Small intestine (tissue), 7 donors: ENCODE measurements around the gene RORC. TPM values are rescaled to one million over a fixed set of nuclear protein-coding genes. Genes with fewer than 3 reads are reported as not detected.

Experiments
- DNase-seq, 2 donors: peaks; one replicate each; pipeline versions ENCODE4 v3.0.0 to v3.0.0-alpha.2; 2013
- FAIRE-seq: peaks from 2 replicates; lab custom pipeline; 2012; peaks lifted over from hg19 to GRCh38; lab: Jason Lieb, UNC
- H3K27ac ChIP-seq, 3 donors: one replicate each; pipeline ENCODE4 v1.5.1; 2013; ENCODE audit warnings: low read length in 2 of 3, mild to moderate bottlenecking in 2 of 3, control low read depth in 1 of 3, inconsistent platforms in 1 of 3, low read depth in 1 of 3, moderate library complexity in 1 of 3
- H3K27me3 ChIP-seq, 3 donors: one replicate each; pipeline ENCODE4 v1.6.1; 2013; ENCODE audit warnings: low read length in 3 of 3, inconsistent platforms in 1 of 3; ENCODE audit not compliant: control insufficient read depth in 3 of 3, insufficient read depth in 3 of 3
- H3K36me3 ChIP-seq, 3 donors: one replicate each; pipeline ENCODE4 v1.6.1; 2013; ENCODE audit warnings: low read length in 3 of 3, inconsistent platforms in 1 of 3, low read depth in 1 of 3, mild to moderate bottlenecking in 1 of 3, moderate library complexity in 1 of 3; ENCODE audit not compliant: control insufficient read depth in 3 of 3, insufficient read depth in 2 of 3
- H3K4me1 ChIP-seq, 3 donors: one replicate each; pipeline ENCODE4 v1.6.1; 2013; ENCODE audit warnings: low read length in 2 of 3, inconsistent platforms in 1 of 3, low read depth in 1 of 3, mild to moderate bottlenecking in 1 of 3, moderate library complexity in 1 of 3; ENCODE audit not compliant: control insufficient read depth in 3 of 3, insufficient read depth in 2 of 3
- H3K4me3 ChIP-seq, 3 donors: one replicate each; pipeline ENCODE4 v1.5.1; 2013; ENCODE audit warnings: low read length in 3 of 3, control low read depth in 1 of 3, inconsistent platforms in 1 of 3, low read depth in 1 of 3, mild to moderate bottlenecking in 1 of 3, moderate library complexity in 1 of 3
- H3K9me3 ChIP-seq, 2 donors: one replicate each; pipeline ENCODE4 v1.6.1; 2013; ENCODE audit warnings: low read depth in 1 of 2, low read length in 1 of 2; ENCODE audit not compliant: control insufficient read depth in 2 of 2, insufficient read depth in 1 of 2
- WGBS, 3 donors: extraction: QIAGEN DNeasy Blood & Tissue Kit; methylation state at CpG; one replicate each; pipeline ENCODE4 v1.1.7; 2013; 5-methylcytosine and 5-hydroxymethylcytosine counted together
- polyA plus RNA-seq, 4 donors: library from polyadenylated mRNA; stranded (reverse) in 3 of 4; unstranded in 1 of 4; fragments of 200-250 nt in 3 of 4; fragments of 120-200 nt in 1 of 4; gene quantifications; one replicate each; pipeline versions ENCODE4 v1.2.1 to v1.2.3, GENCODE V29; 2013
- donor health status: healthy with polysubstance abuse.
- donor health status: control.
- donor health status: control.
- donor health status: Bipolar disorder and iron deficiency.
- donor health status: healthy.

Gene RORC
- polyA plus RNA-seq, 4 donors = 5.4 to 15.2 (median 10.8) TPM

GRCh38 chr1:151802372-151802771, 29.2 kb downstream of the RORC start:
- H3K36me3 ChIP-seq = no peaks in the 10 kb centered on the region
- WGBS, 3 donors = 86 to 93% (median 90%) methylated on average over 5 of the region's 5 CpGs
- no peaks in the 10 kb centered on the region for H3K9me3 ChIP-seq
- H3K27me3 ChIP-seq = peaks cover 0 to 54% (median 0%) of the 10 kb centered on the region in 3 donors
- no peak for DNase-seq
- H3K4me1 ChIP-seq = no peaks in the 10 kb centered on the region
- H3K4me3 ChIP-seq = no peak overlapping the region
- FAIRE-seq = no peak
- H3K27ac ChIP-seq = no peak overlapping the region

- no peaks in the 10 kb centered on the region for H3K4me1 ChIP-seq
- H3K27me3 ChIP-seq = peaks cover 0 to 54% (median 0%) of the 10 kb centered on the region in 3 donors
- no peak for DNase-seq
- H3K4me3 ChIP-seq = no peak overlapping the region
- H3K36me3 ChIP-seq = no peaks in the 10 kb centered on the region
- no peaks in the 10 kb centered on the region for H3K9me3 ChIP-seq
- no peak for FAIRE-seq
- 75 to 89% (median 78%) methylated on average over 4 to 7 of the region's 7 CpGs for WGBS, 3 donors
- no peak overlapping the region for H3K27ac ChIP-seq
Observed at GRCh38 chr1:151801846-151802245, 29.8 kb downstream of the RORC start.

GRCh38 chr1:151801310-151801820, 30.2 kb downstream of the RORC start:
- Histone ChIP-seq H3K36me3 (no peaks in the 10 kb centered on the region), H3K9me3 (no peaks in the 10 kb centered on the region), H3K27me3 (peaks cover 0 to 54% (median 0%) of the 10 kb centered on the region in 3 donors), H3K4me3 (no peak overlapping the region), H3K4me1 (no peaks in the 10 kb centered on the region), H3K27ac (no peak overlapping the region)
- DNase-seq = no peak
- FAIRE-seq = no peak
- 86 to 92% (median 89%) methylated on average over 12 of the region's 12 CpGs for WGBS, 3 donors

- 44 to 64% (median 55%) methylated on average over 8 of the region's 8 CpGs for WGBS, 3 donors
- FAIRE-seq (no peak), DNase-seq (no peak)
Observed at GRCh38 chr1:151800830-151801229, 30.8 kb downstream of the RORC start.

GRCh38 chr1:151799179-151800022, 32.2 kb downstream of the RORC start:
- Histone ChIP-seq H3K36me3 (no peaks in the 10 kb centered on the region), H3K27me3 (peaks cover 0 to 43% (median 0%) of the 10 kb centered on the region in 3 donors), H3K4me3 (no peak overlapping the region), H3K27ac (no peak overlapping the region), H3K4me1 (no peaks in the 10 kb centered on the region), H3K9me3 (no peaks in the 10 kb centered on the region)
- 61 to 75% (median 67%) methylated on average over 9 of the region's 9 CpGs for WGBS, 3 donors
- DNase-seq (no peak), FAIRE-seq (no peak)

More at GRCh38 chr1:151800830-151801229, 30.8 kb downstream of the RORC start:
- H3K4me1 ChIP-seq = no peaks in the 10 kb centered on the region
- H3K27me3 ChIP-seq = peaks cover 0 to 54% (median 0%) of the 10 kb centered on the region in 3 donors
- H3K9me3 ChIP-seq = no peaks in the 10 kb centered on the region
- no peak overlapping the region for H3K4me3 ChIP-seq
- no peaks in the 10 kb centered on the region for H3K36me3 ChIP-seq
- no peak overlapping the region for H3K27ac ChIP-seq

GRCh38 chr1:151798571-151798970, 33.0 kb downstream of the RORC start:
- no peak for FAIRE-seq

GRCh38 chr1:151790940-151791651, 40.5 kb downstream of the RORC start:
- H3K27ac ChIP-seq = peak overlapping the region in 2 of 3 donors; percentile 33 to 39
- no peaks in the 10 kb centered on the region for H3K27me3 ChIP-seq
- DNase-seq = peak; percentile 17 to 31
- peaks cover 0 to 4% (median 0%) of the 10 kb centered on the region in 3 donors for H3K4me1 ChIP-seq
- H3K4me3 ChIP-seq = peak overlapping the region; percentile 77 to 88 (median 85)
- FAIRE-seq = no peak
- no peaks in the 10 kb centered on the region for H3K9me3 ChIP-seq
- WGBS, 3 donors = 0 to 1% (median 1%) methylated on average over 46 to 52 of the region's 52 CpGs
- H3K36me3 ChIP-seq = no peaks in the 10 kb centered on the region

More at GRCh38 chr1:151798571-151798970, 33.0 kb downstream of the RORC start:
- H3K4me1 ChIP-seq = no peaks in the 10 kb centered on the region
- no peak overlapping the region for H3K4me3 ChIP-seq
- 89 to 93% (median 92%) methylated on average over 5 of the region's 5 CpGs for WGBS, 3 donors
- H3K27ac ChIP-seq = no peak overlapping the region
- no peak for DNase-seq
- H3K27me3 ChIP-seq = peaks cover 0 to 37% (median 0%) of the 10 kb centered on the region in 3 donors
- no peaks in the 10 kb centered on the region for H3K36me3 ChIP-seq
- H3K9me3 ChIP-seq = no peaks in the 10 kb centered on the region
